OCI-LY3 (cell line): Measurements from ENCODE around the gene C11orf21.

Experiments used
- H2AFZ ChIP-seq: fragments of 200-600, 300-600 bp; shearing (Covaris generic); 2 replicates; pipeline ENCODE4 v1.6.0; 2014; ENCODE audit warnings: antibody characterized with exemption, low read depth, low read length
- H3K27ac ChIP-seq: fragments of 200-600, 300-600 bp; sonication (generic); 2 replicates; pipeline ENCODE4 v1.5.1; 2014; ENCODE audit warnings: mild to moderate bottlenecking, low read length, moderate library complexity, mixed read lengths
- H3K27me3 ChIP-seq: fragments of 200-600, 300-600 bp; sonication (generic); 2 replicates; pipeline ENCODE4 v1.6.1; 2014; ENCODE audit warnings: low read depth, low read length, mixed read lengths
- H3K36me3 ChIP-seq: fragments of 200-600, 300-600 bp; sonication (generic); replicated peaks from 2 replicates; pipeline ENCODE3; 2014; ENCODE audit warnings: low read depth, low read length, mixed read lengths
- H3K4me1 ChIP-seq: fragments of 300-600, 200-600 bp; sonication (generic); 2 replicates; pipeline ENCODE4 v1.6.1; 2014; ENCODE audit warnings: low read length, mixed read lengths
- H3K4me2 ChIP-seq: fragments of 200-600, 300-600 bp; sonication (generic); 2 replicates; pipeline ENCODE4 v1.6.1; 2014; ENCODE audit warnings: low read length, mixed read lengths
- H3K4me3 ChIP-seq: fragments of 300-600, 200-600 bp; sonication (generic); 2 replicates; pipeline ENCODE4 v1.5.1; 2014; ENCODE audit warnings: antibody characterized with exemption, mild to moderate bottlenecking, low read length, moderate library complexity
- H3K79me2 ChIP-seq: fragments of 300-600, 200-600 bp; shearing (Covaris generic); 2 replicates; pipeline ENCODE4 v1.6.1; 2014; ENCODE audit warnings: mild to moderate bottlenecking, low read length, mixed read lengths
- H3K9ac ChIP-seq: fragments of 300-600, 200-600 bp; shearing (Covaris generic); 2 replicates; pipeline ENCODE4 v1.6.0; 2014; ENCODE audit warnings: mild to moderate bottlenecking, low read length, moderate library complexity
- H3K9me3 ChIP-seq: fragments of 200-600, 300-600 bp; shearing (Covaris generic); 2 replicates; pipeline ENCODE4 v1.6.1; 2014; ENCODE audit warnings: low read length, mixed read lengths; ENCODE audit not compliant: insufficient read depth
- H4K20me1 ChIP-seq: fragments of 200-600, 300-600 bp; sonication (generic); 2 replicates; pipeline ENCODE4 v1.6.1; 2016; ENCODE audit warnings: low read length, mixed read lengths; ENCODE audit not compliant: insufficient read depth
- EZH2phosphoT487 ChIP-seq: fragments of 200-600 bp; shearing (Covaris generic); IDR thresholded peaks from 2 replicates; pipeline ENCODE4 v1.6.1; 2018; ENCODE audit warnings: antibody characterized with exemption, mixed run types, low read depth
- TF ChIP-seq, protein P1 (sequence below): fragments of 200-600, 300-600 bp; sonication (generic); IDR thresholded peaks from 2 replicates; pipeline ENCODE4 v1.5.1; 2014; ENCODE audit warnings: antibody characterized with exemption, low read length, low read depth

The C11orf21 gene

DNA sequence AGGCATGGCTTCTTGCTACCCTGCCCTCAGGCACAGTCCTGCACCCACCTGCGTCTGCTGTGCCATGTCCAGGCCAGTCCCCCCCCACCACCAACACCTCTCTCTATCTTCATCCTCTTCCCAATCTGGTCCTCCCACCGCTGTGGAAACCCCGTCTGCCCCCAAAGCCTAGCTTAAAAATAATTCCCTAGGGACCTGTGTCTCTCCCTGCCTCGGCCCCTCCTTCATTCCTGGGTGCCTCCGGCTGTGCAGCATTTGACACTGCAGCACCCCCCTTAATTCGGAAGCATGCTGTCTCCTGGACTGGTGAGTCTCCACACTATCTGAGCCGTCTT lies 28.8 kb downstream of the C11orf21 start:
- no peak for TF ChIP-seq EZH2phosphoT487
- TF ChIP-seq, protein P1, sequence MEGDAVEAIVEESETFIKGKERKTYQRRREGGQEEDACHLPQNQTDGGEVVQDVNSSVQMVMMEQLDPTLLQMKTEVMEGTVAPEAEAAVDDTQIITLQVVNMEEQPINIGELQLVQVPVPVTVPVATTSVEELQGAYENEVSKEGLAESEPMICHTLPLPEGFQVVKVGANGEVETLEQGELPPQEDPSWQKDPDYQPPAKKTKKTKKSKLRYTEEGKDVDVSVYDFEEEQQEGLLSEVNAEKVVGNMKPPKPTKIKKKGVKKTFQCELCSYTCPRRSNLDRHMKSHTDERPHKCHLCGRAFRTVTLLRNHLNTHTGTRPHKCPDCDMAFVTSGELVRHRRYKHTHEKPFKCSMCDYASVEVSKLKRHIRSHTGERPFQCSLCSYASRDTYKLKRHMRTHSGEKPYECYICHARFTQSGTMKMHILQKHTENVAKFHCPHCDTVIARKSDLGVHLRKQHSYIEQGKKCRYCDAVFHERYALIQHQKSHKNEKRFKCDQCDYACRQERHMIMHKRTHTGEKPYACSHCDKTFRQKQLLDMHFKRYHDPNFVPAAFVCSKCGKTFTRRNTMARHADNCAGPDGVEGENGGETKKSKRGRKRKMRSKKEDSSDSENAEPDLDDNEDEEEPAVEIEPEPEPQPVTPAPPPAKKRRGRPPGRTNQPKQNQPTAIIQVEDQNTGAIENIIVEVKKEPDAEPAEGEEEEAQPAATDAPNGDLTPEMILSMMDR: no peak
- no peaks in the 10 kb centered on the region for H3K9me3 ChIP-seq
- H3K79me2 ChIP-seq: no peaks in the 10 kb centered on the region
- no peak overlapping the region for H3K4me3 ChIP-seq
- no peak overlapping the region for H3K27ac ChIP-seq
- no peaks in the 10 kb centered on the region for H3K4me1 ChIP-seq
- no peaks in the 10 kb centered on the region for H3K36me3 ChIP-seq
- H3K27me3 ChIP-seq: peaks cover 10% of the 10 kb centered on the region
- no peak overlapping the region for H3K4me2 ChIP-seq
- H3K9ac ChIP-seq: no peak overlapping the region
- no peaks in the 10 kb centered on the region for H4K20me1 ChIP-seq
- H2AFZ ChIP-seq: no peak overlapping the region

DNA sequence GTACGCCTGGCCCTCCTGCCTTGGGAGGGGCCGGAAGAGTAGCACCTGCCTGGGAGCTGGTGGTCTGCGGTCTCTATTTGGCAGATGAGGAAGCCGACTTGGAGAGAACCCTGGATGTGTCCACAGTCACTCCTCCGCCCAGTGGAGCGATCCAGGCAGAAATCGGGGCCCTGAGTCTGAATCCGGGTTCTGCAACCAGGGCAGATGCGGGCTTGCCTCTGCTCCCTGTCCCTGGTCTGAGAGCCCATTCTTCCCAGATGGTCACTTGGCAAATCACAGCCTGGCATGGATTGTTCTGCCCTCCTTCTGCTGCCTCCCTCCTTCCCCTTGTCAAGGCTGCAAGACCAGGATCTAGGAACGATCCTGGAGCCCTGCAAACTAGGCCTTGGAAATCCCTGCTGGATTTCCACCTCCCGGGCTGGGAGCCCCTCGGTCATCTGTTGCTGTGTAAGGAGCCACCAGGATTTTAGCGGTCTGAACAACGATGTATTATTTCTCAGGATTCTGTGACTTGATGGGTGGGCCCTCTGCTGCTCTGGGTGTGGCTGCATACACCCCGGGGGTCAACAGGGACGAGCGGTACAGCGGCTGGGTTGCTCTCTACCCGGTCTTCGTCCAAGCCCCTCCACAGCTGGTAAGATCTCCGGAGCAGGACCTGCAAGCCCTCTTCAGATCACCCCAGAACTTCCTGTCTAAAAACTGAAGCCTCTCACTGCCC lies 29.3 kb downstream of the C11orf21 start:
- no peak overlapping the region for H3K4me3 ChIP-seq
- no peak overlapping the region for H2AFZ ChIP-seq
- no peaks in the 10 kb centered on the region for H3K79me2 ChIP-seq
- H3K4me1 ChIP-seq: no peaks in the 10 kb centered on the region
- TF ChIP-seq EZH2phosphoT487: no peak
- TF ChIP-seq, protein P1: no peak
- no peak overlapping the region for H3K27ac ChIP-seq
- H3K9me3 ChIP-seq: no peaks in the 10 kb centered on the region
- H3K4me2 ChIP-seq: no peak overlapping the region
- H4K20me1 ChIP-seq: no peaks in the 10 kb centered on the region
- peaks cover 5% of the 10 kb centered on the region; the same call in 1 of the 2 replicates for H3K27me3 ChIP-seq
- H3K9ac ChIP-seq: no peak overlapping the region
- no peaks in the 10 kb centered on the region for H3K36me3 ChIP-seq

- H3K4me1 ChIP-seq: peaks cover 1% of the 10 kb centered on the region
- H2AFZ ChIP-seq: no peak overlapping the region
- no peaks in the 10 kb centered on the region for H4K20me1 ChIP-seq
- H3K79me2 ChIP-seq: no peaks in the 10 kb centered on the region
- H3K9ac ChIP-seq: no peak overlapping the region
- H3K36me3 ChIP-seq: no peaks in the 10 kb centered on the region
- TF ChIP-seq EZH2phosphoT487: no peak
- TF ChIP-seq, protein P1: no peak
- H3K27me3 ChIP-seq: no peaks in the 10 kb centered on the region
- no peaks in the 10 kb centered on the region for H3K9me3 ChIP-seq
- no peak overlapping the region for H3K4me3 ChIP-seq
- no peak overlapping the region for H3K4me2 ChIP-seq
- H3K27ac ChIP-seq: no peak overlapping the region
These were observed 30.1 kb downstream of the C11orf21 start for GRCh38 chr11:2271327-2272227.

GRCh38 chr11:2271077-2271326 lies 30.7 kb downstream of the C11orf21 start:
- H3K9me3 ChIP-seq: no peaks in the 10 kb centered on the region
- no peak for TF ChIP-seq EZH2phosphoT487
- TF ChIP-seq, protein P1: no peak
- no peak overlapping the region for H3K4me2 ChIP-seq
- H3K36me3 ChIP-seq: no peaks in the 10 kb centered on the region
- H3K4me1 ChIP-seq: peaks cover 7% of the 10 kb centered on the region
- H2AFZ ChIP-seq: no peak overlapping the region
- no peaks in the 10 kb centered on the region for H3K27me3 ChIP-seq
- no peaks in the 10 kb centered on the region for H4K20me1 ChIP-seq
- H3K27ac ChIP-seq: no peak overlapping the region
- H3K9ac ChIP-seq: no peak overlapping the region
- H3K79me2 ChIP-seq: no peaks in the 10 kb centered on the region
- H3K4me3 ChIP-seq: no peak overlapping the region
